Endothelial cell (in vitro differentiated cells): Measurements from ENCODE around the gene NTN5. TPM values are rescaled to one million over a fixed set of nuclear protein-coding genes. Genes with fewer than 3 reads are reported as not detected.
"Not testable (repeated sequence)": the region's sequence is repeated elsewhere in the genome, so short reads cannot be mapped to it uniquely, and the experiment has no call there.

Experiments
- DNase-seq: peaks from one replicate; pipeline ENCODE4 v3.0.0; 2021; ENCODE audit warnings: low spot score
- H3K27ac Mint-ChIP-seq: one replicate; pipeline ENCODE4 v1.8.0; 2021; ENCODE audit warnings: mixed read lengths, inconsistent platforms; ENCODE audit not compliant: unreplicated experiment
- H3K27me3 Mint-ChIP-seq: one replicate; pipeline ENCODE4 v1.8.0; 2021; ENCODE audit warnings: mild to moderate bottlenecking, moderate library complexity, mixed read lengths, inconsistent platforms; ENCODE audit not compliant: unreplicated experiment
- H3K36me3 Mint-ChIP-seq: one replicate; pipeline ENCODE4 v1.8.0; 2021; ENCODE audit warnings: mild to moderate bottlenecking, low read depth, mixed read lengths, inconsistent platforms; ENCODE audit not compliant: unreplicated experiment
- H3K4me1 Mint-ChIP-seq: one replicate; pipeline ENCODE4 v1.8.0; 2021; ENCODE audit warnings: mild to moderate bottlenecking, mixed read lengths, inconsistent platforms; ENCODE audit not compliant: unreplicated experiment
- H3K4me3 Mint-ChIP-seq: one replicate; pipeline ENCODE4 v1.8.0; 2021; ENCODE audit warnings: mild to moderate bottlenecking, mixed read lengths, inconsistent platforms; ENCODE audit not compliant: unreplicated experiment
- H3K9me3 Mint-ChIP-seq: one replicate; pipeline ENCODE4 v1.8.0; 2021; ENCODE audit warnings: mixed read lengths, inconsistent platforms; ENCODE audit not compliant: unreplicated experiment
- total RNA-seq: library from RNA; stranded (reverse); fragmentation: NEBNext Ultra II Directional; extraction: Animal tissue kit (Norgen Biotek cat#: 25700); gene quantifications from one replicate; pipeline ENCODE4 v1.2.1, GENCODE V29; 2021; ENCODE audit not compliant: unreplicated experiment
- TF ChIP-seq, protein P1 (sequence below): fragments of 200-600 bp; sonication (generic); IDR thresholded peaks from one replicate; pipeline ENCODE4 v1.5.0; 2021; ENCODE audit warnings: antibody characterized with exemption; ENCODE audit not compliant: unreplicated experiment

NTN5 gene
- total RNA-seq, 1 donor from 2014 or later: 0.21 TPM

GRCh38 chr19:48719263-48720171 is 46.7 kb upstream of the NTN5 start, which contains the start of gene MAMSTR:
Gene MAMSTR, minus strand, starts transcription at chr19:48719725. Its CDS starts 694 bp downstream, at chr19:48719031.
- H3K4me1 Mint-ChIP-seq: peaks cover 29% of the 10 kb centered on the region
- DNase-seq: no peak

DNA sequence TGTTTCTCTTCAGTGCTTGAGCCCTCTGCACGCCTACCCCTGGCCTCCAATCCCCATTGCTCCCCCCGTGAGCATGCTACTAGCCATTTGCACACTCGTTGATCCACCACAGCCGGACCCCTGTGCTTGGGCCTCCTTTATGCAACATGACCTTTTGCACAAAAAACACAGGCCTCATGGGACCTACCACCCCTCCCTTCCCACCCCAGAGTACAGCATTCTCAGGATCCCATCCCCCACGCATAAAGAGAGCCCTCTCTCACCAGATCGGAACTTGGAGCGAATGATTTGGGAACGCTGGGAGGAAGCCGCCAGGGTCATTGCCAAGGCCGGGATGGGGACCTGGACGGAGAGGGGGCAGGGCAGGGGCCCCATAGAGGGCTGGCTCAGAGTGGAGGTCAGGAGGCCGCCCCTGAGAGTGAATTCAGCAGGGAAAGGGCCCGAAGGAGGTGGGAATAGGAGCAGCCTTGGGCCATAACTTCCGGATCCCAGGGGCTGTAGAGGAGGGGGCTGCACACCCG is 46.0 kb upstream of the NTN5 start:
- TF ChIP-seq, protein P1, sequence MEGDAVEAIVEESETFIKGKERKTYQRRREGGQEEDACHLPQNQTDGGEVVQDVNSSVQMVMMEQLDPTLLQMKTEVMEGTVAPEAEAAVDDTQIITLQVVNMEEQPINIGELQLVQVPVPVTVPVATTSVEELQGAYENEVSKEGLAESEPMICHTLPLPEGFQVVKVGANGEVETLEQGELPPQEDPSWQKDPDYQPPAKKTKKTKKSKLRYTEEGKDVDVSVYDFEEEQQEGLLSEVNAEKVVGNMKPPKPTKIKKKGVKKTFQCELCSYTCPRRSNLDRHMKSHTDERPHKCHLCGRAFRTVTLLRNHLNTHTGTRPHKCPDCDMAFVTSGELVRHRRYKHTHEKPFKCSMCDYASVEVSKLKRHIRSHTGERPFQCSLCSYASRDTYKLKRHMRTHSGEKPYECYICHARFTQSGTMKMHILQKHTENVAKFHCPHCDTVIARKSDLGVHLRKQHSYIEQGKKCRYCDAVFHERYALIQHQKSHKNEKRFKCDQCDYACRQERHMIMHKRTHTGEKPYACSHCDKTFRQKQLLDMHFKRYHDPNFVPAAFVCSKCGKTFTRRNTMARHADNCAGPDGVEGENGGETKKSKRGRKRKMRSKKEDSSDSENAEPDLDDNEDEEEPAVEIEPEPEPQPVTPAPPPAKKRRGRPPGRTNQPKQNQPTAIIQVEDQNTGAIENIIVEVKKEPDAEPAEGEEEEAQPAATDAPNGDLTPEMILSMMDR: no peak
- no peaks in the 10 kb centered on the region for H3K9me3 Mint-ChIP-seq
- DNase-seq: no peak
- peaks cover 23% of the 10 kb centered on the region for H3K4me1 Mint-ChIP-seq
- H3K27ac Mint-ChIP-seq: peak overlapping the region; percentile 76
- peaks cover 20% of the 10 kb centered on the region for H3K36me3 Mint-ChIP-seq
- H3K27me3 Mint-ChIP-seq: peaks cover 20% of the 10 kb centered on the region
- H3K4me3 Mint-ChIP-seq: peak overlapping the region; percentile 72

More at GRCh38 chr19:48719263-48720171, 46.7 kb upstream of the NTN5 start, which contains the start of gene MAMSTR:
- peak within 1 kb of the TSS; percentile 72 for H3K4me3 Mint-ChIP-seq
- peaks cover 22% of the 10 kb centered on the region for H3K36me3 Mint-ChIP-seq
- TF ChIP-seq, protein P1: no peak
- H3K27me3 Mint-ChIP-seq: peaks cover 23% of the 10 kb centered on the region
- H3K27ac Mint-ChIP-seq: peak within 1 kb of the TSS; percentile 76
- H3K9me3 Mint-ChIP-seq: no peaks in the 10 kb centered on the region

DNA sequence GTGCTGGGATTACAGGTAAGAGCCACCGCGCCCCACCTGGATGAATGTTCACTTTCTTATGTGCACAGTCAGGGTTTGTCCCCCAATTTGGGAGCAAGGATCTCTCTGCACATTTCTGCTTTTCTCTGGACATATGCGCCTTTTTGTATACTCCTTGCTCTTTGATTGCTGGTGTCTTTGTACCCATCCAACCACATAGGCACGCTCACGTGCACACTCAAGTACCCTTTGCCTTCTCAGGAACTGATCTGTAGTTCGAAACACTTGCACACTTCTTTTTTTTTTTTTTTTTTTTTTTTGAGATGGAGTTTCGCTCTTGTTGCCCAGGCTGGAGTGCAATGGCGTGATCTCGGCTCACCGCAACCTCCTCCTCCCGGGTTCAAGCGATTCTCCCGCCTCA is 45.3 kb upstream of the NTN5 start:
- Mint-ChIP-seq H3K4me1 (peaks cover 23% of the 10 kb centered on the region), H3K27me3 (peaks cover 20% of the 10 kb centered on the region)
- not testable (repeated sequence) for H3K27ac Mint-ChIP-seq

DNA sequence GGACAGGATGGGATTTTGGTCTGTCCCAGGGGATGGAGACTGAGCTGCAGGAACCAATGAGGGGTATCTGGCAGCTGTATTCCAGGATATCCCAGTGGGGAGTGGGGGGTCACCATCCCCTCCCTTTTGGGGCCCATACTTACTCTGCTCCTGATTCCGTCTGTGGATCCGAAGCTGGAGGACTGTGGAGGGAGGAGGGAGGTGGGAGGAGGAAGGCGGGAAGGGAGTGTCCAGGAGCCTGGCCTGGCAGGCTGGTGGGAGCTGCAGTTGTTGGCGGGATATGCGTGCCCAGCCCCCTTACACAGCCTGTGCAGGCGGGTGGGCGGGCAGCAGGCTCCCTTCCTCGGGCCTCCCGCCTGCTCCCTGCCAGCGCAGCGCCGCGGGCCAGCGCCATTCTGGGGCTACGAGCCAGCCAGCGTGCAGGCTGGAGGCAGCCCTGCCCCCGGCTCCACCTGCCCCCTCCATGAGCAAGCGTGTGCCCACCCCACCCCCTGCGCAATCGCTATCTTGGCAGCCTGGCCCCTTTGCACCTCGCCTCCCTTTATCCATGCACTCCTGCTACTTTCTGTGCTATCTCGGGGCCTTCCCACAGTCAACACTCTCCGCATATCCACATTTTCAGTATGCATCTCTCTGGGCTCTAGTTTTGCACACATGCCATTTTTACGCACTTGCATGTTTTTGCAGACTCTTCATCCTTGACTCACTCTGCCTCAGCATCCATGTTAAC is 43.9 kb upstream of the NTN5 start:
- DNase-seq: peak; percentile 36
- peaks cover 22% of the 10 kb centered on the region for H3K27me3 Mint-ChIP-seq
- H3K36me3 Mint-ChIP-seq: peaks cover 9% of the 10 kb centered on the region
- peak overlapping the region; percentile 68 for H3K4me3 Mint-ChIP-seq
- H3K9me3 Mint-ChIP-seq: no peaks in the 10 kb centered on the region
- H3K27ac Mint-ChIP-seq: peak overlapping the region; percentile 81
- peaks cover 17% of the 10 kb centered on the region for H3K4me1 Mint-ChIP-seq
- TF ChIP-seq, protein P1: no peak

More for the DNA sequence above, 45.3 kb upstream of the NTN5 start:
- not testable (repeated sequence) for H3K9me3 Mint-ChIP-seq, DNase-seq, H3K4me3 Mint-ChIP-seq
- H3K36me3 Mint-ChIP-seq: peaks cover 20% of the 10 kb centered on the region

- Mint-ChIP-seq H3K27ac (peak overlapping the region; percentile 38), H3K27me3 (peaks cover 24% of the 10 kb centered on the region), H3K36me3 (peaks cover 9% of the 10 kb centered on the region), H3K9me3 (no peaks in the 10 kb centered on the region), H3K4me1 (peaks cover 17% of the 10 kb centered on the region), H3K4me3 (no peak overlapping the region)
- no peak for DNase-seq
- TF ChIP-seq, protein P1: no peak
Observed at GRCh38 chr19:48715681-48716171, 42.9 kb upstream of the NTN5 start.
